ENCODE data around the gene FNTB. TPM values are rescaled to one million over a fixed set of nuclear protein-coding genes. Genes with fewer than 3 reads are reported as not detected.

FNTB gene
- total and polyA plus RNA-seq, 2 experiments from 2014 or later = 18.1 to 24.3 TPM

GRCh38 chr14:64990296-64990695, 3.6 kb downstream of the FNTB start:
- peaks cover 9% of the 10 kb centered on the region for H3K4me1 ChIP-seq (ENCODE audit: insufficient read depth)
- DNase-seq (ENCODE audit: low spot score) = no peak

GRCh38 chr14:64990939-64991338, 4.2 kb downstream of the FNTB start:
- no peak overlapping the region for H3K27ac ChIP-seq
- no peaks in the 10 kb centered on the region for H3K36me3 ChIP-seq (replicated peaks; ENCODE audit: insufficient read depth, low read depth)
- H3K9me3 ChIP-seq (ENCODE audit: low read depth) = no peaks in the 10 kb centered on the region
- no peaks in the 10 kb centered on the region for H3K9me2 ChIP-seq (replicated peaks; ENCODE audit: insufficient read depth)
- no peak overlapping the region for H3K4me3 ChIP-seq
- peaks cover 9% of the 10 kb centered on the region for H3K4me1 ChIP-seq (ENCODE audit: insufficient read depth)
- no peak overlapping the region for H3K4me2 ChIP-seq
- H4K20me1 ChIP-seq (ENCODE audit: insufficient read depth, poor library complexity, severe bottlenecking) = no peaks in the 10 kb centered on the region
- H2AFZ ChIP-seq = no peak overlapping the region
- no peak for TF ChIP-seq CTCF (IDR thresholded peaks at IDR 0.05; ENCODE audit: poor library complexity)
- TF ChIP-seq EZH2phosphoT487 (IDR thresholded peaks at IDR 0.05; ENCODE audit: low read depth, severe bottlenecking, unreplicated experiment) = no peak
- TF ChIP-seq EZH2 (IDR thresholded peaks at IDR 0.05; ENCODE audit: borderline replicate concordance) = no peak
- no peaks in the 10 kb centered on the region for H3K27me3 ChIP-seq
- H3K79me2 ChIP-seq = peaks cover 70% of the 10 kb centered on the region
- WGBS (ENCODE audit: low lambda C conversion rate, missing lambda C conversion rate) = 93% methylated on average over 4 of the region's 4 CpGs
- DNase-seq (ENCODE audit: low spot score) = no peak

More at GRCh38 chr14:64990296-64990695, 3.6 kb downstream of the FNTB start:
- H3K9me2 ChIP-seq (replicated peaks; ENCODE audit: insufficient read depth) = no peaks in the 10 kb centered on the region
- no peak overlapping the region for H2AFZ ChIP-seq
- peaks cover 66% of the 10 kb centered on the region for H3K79me2 ChIP-seq
- H4K20me1 ChIP-seq (ENCODE audit: insufficient read depth, poor library complexity, severe bottlenecking) = no peaks in the 10 kb centered on the region
- H3K9me3 ChIP-seq (ENCODE audit: low read depth) = no peaks in the 10 kb centered on the region
- WGBS (ENCODE audit: low lambda C conversion rate, missing lambda C conversion rate) = 91% methylated on average over 3 of the region's 3 CpGs
- TF ChIP-seq EZH2 (IDR thresholded peaks at IDR 0.05; ENCODE audit: borderline replicate concordance) = no peak
- H3K27ac ChIP-seq = no peak overlapping the region
- no peak overlapping the region for H3K4me3 ChIP-seq
- no peaks in the 10 kb centered on the region for H3K27me3 ChIP-seq
- H3K36me3 ChIP-seq (replicated peaks; ENCODE audit: insufficient read depth, low read depth) = no peaks in the 10 kb centered on the region
- no peak overlapping the region for H3K4me2 ChIP-seq

- Histone ChIP-seq H3K36me3 (replicated peaks; ENCODE audit: insufficient read depth, low read depth) (no peaks in the 10 kb centered on the region), H3K79me2 (peaks cover 73% of the 10 kb centered on the region), H3K4me1 (ENCODE audit: insufficient read depth) (peaks cover 9% of the 10 kb centered on the region), H2AFZ (no peak overlapping the region), H3K9me3 (ENCODE audit: low read depth) (no peaks in the 10 kb centered on the region), H3K27me3 (no peaks in the 10 kb centered on the region), H4K20me1 (ENCODE audit: insufficient read depth, poor library complexity, severe bottlenecking) (no peaks in the 10 kb centered on the region), H3K9me2 (replicated peaks; ENCODE audit: insufficient read depth) (no peaks in the 10 kb centered on the region), H3K4me2 (no peak overlapping the region), H3K27ac (no peak overlapping the region), H3K4me3 (no peak overlapping the region)
- 94% methylated on average over 5 of the region's 5 CpGs for WGBS (ENCODE audit: low lambda C conversion rate, missing lambda C conversion rate)
- no peak for TF ChIP-seq CTCF (IDR thresholded peaks at IDR 0.05; ENCODE audit: poor library complexity)
- TF ChIP-seq EZH2phosphoT487 (IDR thresholded peaks at IDR 0.05; ENCODE audit: low read depth, severe bottlenecking, unreplicated experiment) = no peak
- no peak for TF ChIP-seq EZH2 (IDR thresholded peaks at IDR 0.05; ENCODE audit: borderline replicate concordance)
- DNase-seq (ENCODE audit: low spot score) = no peak
Measured at GRCh38 chr14:64992328-64992885, 5.7 kb downstream of the FNTB start.

- no peak overlapping the region for H3K27ac ChIP-seq
- H3K4me1 ChIP-seq (ENCODE audit: insufficient read depth) = peaks cover 4% of the 10 kb centered on the region
- H3K79me2 ChIP-seq = peaks cover 72% of the 10 kb centered on the region
- H3K4me2 ChIP-seq = no peak overlapping the region
- WGBS (ENCODE audit: low lambda C conversion rate, missing lambda C conversion rate) = 100% methylated on average over 3 of the region's 3 CpGs
- no peak for DNase-seq (ENCODE audit: low spot score)
- no peaks in the 10 kb centered on the region for H4K20me1 ChIP-seq (ENCODE audit: insufficient read depth, poor library complexity, severe bottlenecking)
- TF ChIP-seq EZH2 (IDR thresholded peaks at IDR 0.05; ENCODE audit: borderline replicate concordance) (no peak), EZH2phosphoT487 (IDR thresholded peaks at IDR 0.05; ENCODE audit: low read depth, severe bottlenecking, unreplicated experiment) (no peak), CTCF (IDR thresholded peaks at IDR 0.05; ENCODE audit: poor library complexity) (no peak)
- H2AFZ ChIP-seq = no peak overlapping the region
- H3K9me3 ChIP-seq (ENCODE audit: low read depth) = no peaks in the 10 kb centered on the region
- H3K4me3 ChIP-seq = no peak overlapping the region
- no peaks in the 10 kb centered on the region for H3K9me2 ChIP-seq (replicated peaks; ENCODE audit: insufficient read depth)
- H3K27me3 ChIP-seq = no peaks in the 10 kb centered on the region
- H3K36me3 ChIP-seq (replicated peaks; ENCODE audit: insufficient read depth, low read depth) = no peaks in the 10 kb centered on the region
Measured at GRCh38 chr14:64993266-64993930, 6.7 kb downstream of the FNTB start.

Measured in hepatocyte (in vitro differentiated cells).